H9 (cell line): Measurements from ENCODE around the gene PLA2G2C. TPM values are rescaled to one million over a fixed set of nuclear protein-coding genes. Genes with fewer than 3 reads are reported as not detected.

Experiments used
- DNase-seq: peaks from one replicate; pipeline ENCODE4 v3.0.0-alpha.2; 2017
- H2AFZ ChIP-seq: one replicate; pipeline ENCODE4 v1.6.1; 2013; ENCODE audit warnings: mild to moderate bottlenecking, low read length, control low read depth, moderate library complexity
- H2AK5ac ChIP-seq: 2 replicates; pipeline ENCODE4 v1.6.1; 2013; ENCODE audit warnings: low read length, control low read depth, mixed read lengths; ENCODE audit not compliant: insufficient read length
- H2BK120ac ChIP-seq: one replicate; pipeline ENCODE4 v1.6.1; 2013; ENCODE audit warnings: low read depth, mild to moderate bottlenecking, low read length, control low read depth, inconsistent platforms; ENCODE audit not compliant: poor library complexity, severe bottlenecking
- H2BK12ac ChIP-seq: 2 replicates; pipeline ENCODE4 v1.6.1; 2013; ENCODE audit warnings: low read length, control low read depth, mixed read lengths, low read depth; ENCODE audit not compliant: insufficient read length
- H2BK15ac ChIP-seq: 2 replicates; pipeline ENCODE4 v1.6.1; 2013; ENCODE audit warnings: low read depth, low read length, control low read depth
- H2BK20ac ChIP-seq: one replicate; pipeline ENCODE4 v1.6.1; 2013; ENCODE audit warnings: low read depth, mild to moderate bottlenecking, low read length, control low read depth, inconsistent platforms; ENCODE audit not compliant: poor library complexity, severe bottlenecking
- H2BK5ac ChIP-seq: 2 replicates; pipeline ENCODE4 v1.6.1; 2013; ENCODE audit warnings: low read length, control low read depth, mixed read lengths; ENCODE audit not compliant: insufficient read length
- H3K14ac ChIP-seq: 2 replicates; pipeline ENCODE4 v1.6.1; 2013; ENCODE audit warnings: low read length, control low read depth; ENCODE audit not compliant: insufficient read depth
- H3K18ac ChIP-seq: 2 replicates; pipeline ENCODE4 v1.6.1; 2013; ENCODE audit warnings: low read depth, mild to moderate bottlenecking, mixed read lengths, low read length, control low read depth; ENCODE audit not compliant: insufficient read length
- H3K23ac ChIP-seq: 2 replicates; pipeline ENCODE4 v1.6.1; 2013; ENCODE audit warnings: low read length, control low read depth, mixed read lengths, low read depth; ENCODE audit not compliant: insufficient read length
- H3K23me2 ChIP-seq: 2 replicates; pipeline ENCODE4 v1.6.1; 2013; ENCODE audit warnings: low read depth, mild to moderate bottlenecking, mixed read lengths, low read length, control low read depth; ENCODE audit not compliant: insufficient read length, poor library complexity, severe bottlenecking
- H3K27ac ChIP-seq: 2 replicates; pipeline ENCODE4 v1.5.1; 2013; ENCODE audit warnings: low read length, control low read depth, mixed read lengths, low read depth; ENCODE audit not compliant: insufficient read length
- H3K27me3 ChIP-seq: 2 replicates; pipeline ENCODE4 v1.6.1; 2013; ENCODE audit warnings: low read length, control low read depth, inconsistent platforms; ENCODE audit not compliant: insufficient read depth
- H3K4ac ChIP-seq: 2 replicates; pipeline ENCODE4 v1.6.1; 2013; ENCODE audit warnings: low read depth, mild to moderate bottlenecking, control low read depth, inconsistent platforms, low read length, moderate library complexity
- H3K4me1 ChIP-seq: 2 replicates; pipeline ENCODE4 v1.6.1; 2013; ENCODE audit warnings: low read length, control low read depth, inconsistent platforms; ENCODE audit not compliant: insufficient read depth
- H3K4me2 ChIP-seq: 2 replicates; pipeline ENCODE4 v1.6.1; 2013; ENCODE audit warnings: low read length, control low read depth, mixed read lengths; ENCODE audit not compliant: insufficient read length, insufficient read depth
- H3K56ac ChIP-seq: 2 replicates; pipeline ENCODE4 v1.6.1; 2013; ENCODE audit warnings: low read depth, mild to moderate bottlenecking, mixed read lengths, low read length, control low read depth; ENCODE audit not compliant: insufficient read length
- H3K79me1 ChIP-seq: 2 replicates; pipeline ENCODE4 v1.6.1; 2013; ENCODE audit warnings: low read depth, mild to moderate bottlenecking, moderate library complexity, low read length, control low read depth, inconsistent platforms; ENCODE audit not compliant: insufficient read depth, poor library complexity, severe bottlenecking
- H3K79me2 ChIP-seq: 2 replicates; pipeline ENCODE4 v1.6.1; 2013; ENCODE audit warnings: low read length, control low read depth, inconsistent platforms; ENCODE audit not compliant: insufficient read depth
- H3K9ac ChIP-seq: 2 replicates; pipeline ENCODE4 v1.6.1; 2013; ENCODE audit warnings: low read length, control low read depth, mixed read lengths; ENCODE audit not compliant: insufficient read length; ENCODE audit errors: extremely low read depth
- H3K9me3 ChIP-seq: one replicate; pipeline ENCODE4 v1.6.1; 2013; ENCODE audit warnings: low read depth, low read length, inconsistent platforms; ENCODE audit not compliant: control insufficient read depth
- H3T11ph ChIP-seq: one replicate; pipeline ENCODE4 v1.6.1; 2013; ENCODE audit warnings: mild to moderate bottlenecking, low read length, control low read depth, inconsistent platforms
- H4K20me1 ChIP-seq: one replicate; pipeline ENCODE4 v1.6.1; 2013; ENCODE audit not compliant: control insufficient read depth, insufficient read length, insufficient read depth
- H4K5ac ChIP-seq: 2 replicates; pipeline ENCODE4 v1.6.1; 2013; ENCODE audit warnings: low read depth, mild to moderate bottlenecking, mixed read lengths, low read length, control low read depth; ENCODE audit not compliant: insufficient read length
- H4K8ac ChIP-seq: replicated peaks from 2 replicates; pipeline ENCODE4 v1.6.1; 2013; ENCODE audit warnings: low read length, control low read depth, mixed read lengths, low read depth; ENCODE audit not compliant: insufficient read length
- H4K91ac ChIP-seq: 2 replicates; pipeline ENCODE4 v1.6.1; 2013; ENCODE audit warnings: low read depth, mild to moderate bottlenecking, moderate library complexity, mixed read lengths, low read length, control low read depth; ENCODE audit not compliant: insufficient read length
- H3K27ac Mint-ChIP-seq, 3 experiments: 2 replicates in 2 of 3; 3 replicates in 1 of 3; pipeline ENCODE4 v1.8.0; 2020 to 2021; ENCODE audit warnings: mixed read lengths in 3 of 3, mild to moderate bottlenecking in 1 of 3, moderate library complexity in 1 of 3
- H3K27me3 Mint-ChIP-seq: 2 replicates; pipeline ENCODE4 v1.8.0; 2021; ENCODE audit warnings: low read depth, mild to moderate bottlenecking, moderate library complexity, mixed read lengths
- H3K36me3 Mint-ChIP-seq, 3 experiments: 2 replicates in 2 of 3; 3 replicates in 1 of 3; pipeline ENCODE4 v1.8.0; 2020 to 2021; ENCODE audit warnings: low read depth in 3 of 3, mixed read lengths in 3 of 3; ENCODE audit not compliant: insufficient read depth in 1 of 3
- H3K4me1 Mint-ChIP-seq, 2 experiments: 2 replicates each; pipeline ENCODE4 v1.8.0; 2020; ENCODE audit warnings: mixed read lengths in 2 of 2
- H3K4me3 Mint-ChIP-seq, 2 experiments: 2 replicates in 1 of 2; 3 replicates in 1 of 2; pipeline ENCODE4 v1.8.0; 2020 to 2021; ENCODE audit warnings: mild to moderate bottlenecking in 2 of 2, mixed read lengths in 2 of 2, moderate library complexity in 1 of 2
- H3K9me3 Mint-ChIP-seq, 2 experiments: 2 replicates in 1 of 2; 3 replicates in 1 of 2; pipeline ENCODE4 v1.8.0; 2020; ENCODE audit warnings: mild to moderate bottlenecking in 2 of 2, mixed read lengths in 2 of 2, moderate library complexity in 1 of 2
- CTCF ChIP-seq: fragments of 200-600 bp; sonication (generic); conservative IDR thresholded peaks from 3 replicates; pipeline ENCODE4 v1.8.0; 2021; ENCODE audit warnings: antibody characterized with exemption, mild to moderate bottlenecking
- WGBS: extraction: QIAGEN DNeasy Blood & Tissue Kit; methylation state at CpG from one replicate; pipeline ENCODE4 v1.1.7; 2013; ENCODE audit warnings: missing lambda C conversion rate, low lambda C conversion rate, mixed read lengths; ENCODE audit not compliant: insufficient read length; ENCODE audit errors: extremely low coverage; 5-methylcytosine and 5-hydroxymethylcytosine counted together
- total RNA-seq: library from RNA; stranded (reverse); gene quantifications from 2 replicates; pipeline ENCODE4 v1.2.1, GENCODE V29; 2021

The PLA2G2C gene
- total RNA-seq, 1 experiment from 2014 or later, result not detected

- Histone ChIP-seq H3K4me2 (no peak overlapping the region), H3K27me3 (no peaks in the 10 kb centered on the region), H3K14ac (no peak overlapping the region), H3K4ac (no peak overlapping the region), H3T11ph (no peak overlapping the region), H3K9ac (no peak overlapping the region), H3K27ac (no peak overlapping the region), H3K56ac (no peak overlapping the region), H3K79me2 (no peaks in the 10 kb centered on the region), H4K5ac (no peak overlapping the region), H2BK20ac (no peak overlapping the region), H2AFZ (no peak overlapping the region), H2AK5ac (no peak overlapping the region), H2BK120ac (no peak overlapping the region), H2BK15ac (no peak overlapping the region), H4K8ac (no peak overlapping the region), H3K18ac (no peak overlapping the region), H2BK5ac (no peak overlapping the region), H4K20me1 (no peaks in the 10 kb centered on the region), H4K91ac (no peak overlapping the region), H3K9me3 (peaks cover 3% of the 10 kb centered on the region), H3K23me2 (peaks cover 9% of the 10 kb centered on the region), H3K23ac (no peak overlapping the region), H2BK12ac (no peak overlapping the region), H3K4me1 (no peaks in the 10 kb centered on the region), H3K79me1 (no peaks in the 10 kb centered on the region)
- Mint-ChIP-seq H3K36me3 (peaks cover 0 to 3% (median 2%) of the 10 kb centered on the region in 3 experiments; a peak in 1 of 7 replicates), H3K9me3 (peaks cover 7% of the 10 kb centered on the region in 2 experiments; a peak in 4 of 5 replicates), H3K27ac (no peak overlapping the region), H3K4me1 (peaks cover 12 to 26% of the 10 kb centered on the region in 2 experiments), H3K27me3 (peaks cover 6% of the 10 kb centered on the region), H3K4me3 (no peak overlapping the region)
- no CpG with 5 or more reads among the region's 18 CpGs for WGBS
- no peak for DNase-seq
- no peak for TF ChIP-seq CTCF
These were observed 32.0 kb downstream of the PLA2G2C start for GRCh38 chr1:20154301-20154831.
